ENCODE data around the gene SPATS2L. TPM values are rescaled to one million over a fixed set of nuclear protein-coding genes. Genes with fewer than 3 reads are reported as not detected.
A peak's percentile ranks its signal among the peaks of the same experiment; 100 is the strongest.

SPATS2L gene
- polyA plus RNA-seq, 4 donors, result 66.7 to 104 (median 96.0) TPM

- Histone ChIP-seq H3K27me3 (ENCODE audit: control insufficient read depth in 3 of 3, insufficient read depth in 3 of 3, low read length in 3 of 3) (no peaks in the 10 kb centered on the region), H3K27ac (ENCODE audit: low read depth in 1 of 3, low read length in 2 of 3) (no peak overlapping the region), H3K4me1 (ENCODE audit: control insufficient read depth in 3 of 3, insufficient read depth in 2 of 3, low read depth in 1 of 3, low read length in 2 of 3) (peaks cover 0 to 21% (median 0%) of the 10 kb centered on the region in 3 donors), H3K4me3 (ENCODE audit: low read depth in 1 of 3, low read length in 3 of 3) (no peak overlapping the region), H3K36me3 (ENCODE audit: control insufficient read depth in 3 of 3, insufficient read depth in 2 of 3, low read depth in 1 of 3, low read length in 3 of 3) (no peaks in the 10 kb centered on the region), H3K9me3 (ENCODE audit: control insufficient read depth in 2 of 2, insufficient read depth in 1 of 2, low read depth in 1 of 2, low read length in 1 of 2) (no peaks in the 10 kb centered on the region)
- FAIRE-seq (no peak), DNase-seq (no peak)
- 89 to 94% (median 91%) methylated on average over 1 of the region's 1 CpG for WGBS, 3 donors
Observed at GRCh38 chr2:200300065-200300464, 6.4 kb upstream of the SPATS2L start.

GRCh38 chr2:200300638-200301314 lies 5.7 kb upstream of the SPATS2L start:
- Histone ChIP-seq H3K27me3 (ENCODE audit: control insufficient read depth in 3 of 3, insufficient read depth in 3 of 3, low read length in 3 of 3) (no peaks in the 10 kb centered on the region), H3K9me3 (ENCODE audit: control insufficient read depth in 2 of 2, insufficient read depth in 1 of 2, low read depth in 1 of 2, low read length in 1 of 2) (no peaks in the 10 kb centered on the region), H3K27ac (ENCODE audit: low read depth in 1 of 3, low read length in 2 of 3) (no peak overlapping the region), H3K4me3 (ENCODE audit: low read depth in 1 of 3, low read length in 3 of 3) (no peak overlapping the region), H3K36me3 (ENCODE audit: control insufficient read depth in 3 of 3, insufficient read depth in 2 of 3, low read depth in 1 of 3, low read length in 3 of 3) (no peaks in the 10 kb centered on the region), H3K4me1 (ENCODE audit: control insufficient read depth in 3 of 3, insufficient read depth in 2 of 3, low read depth in 1 of 3, low read length in 2 of 3) (peaks cover 0 to 27% (median 0%) of the 10 kb centered on the region in 3 donors)
- no peak for FAIRE-seq
- DNase-seq, result no peak
- WGBS, 3 donors, result 70 to 80% (median 75%) methylated on average over 4 of the region's 4 CpGs

GRCh38 chr2:200301953-200302858 lies 4.3 kb upstream of the SPATS2L start:
- no peaks in the 10 kb centered on the region for H3K27me3 ChIP-seq (ENCODE audit: control insufficient read depth in 3 of 3, insufficient read depth in 3 of 3, low read length in 3 of 3)
- 79 to 97% (median 94%) methylated on average over 3 of the region's 3 CpGs for WGBS, 3 donors
- FAIRE-seq (no peak), DNase-seq (no peak)
- H3K4me3 ChIP-seq (ENCODE audit: low read depth in 1 of 3, low read length in 3 of 3), result no peak overlapping the region
- no peaks in the 10 kb centered on the region for H3K9me3 ChIP-seq (ENCODE audit: control insufficient read depth in 2 of 2, insufficient read depth in 1 of 2, low read depth in 1 of 2, low read length in 1 of 2)
- no peaks in the 10 kb centered on the region for H3K36me3 ChIP-seq (ENCODE audit: control insufficient read depth in 3 of 3, insufficient read depth in 2 of 3, low read depth in 1 of 3, low read length in 3 of 3)
- peak overlapping the region in 1 of 3 donors; percentile 84 for H3K27ac ChIP-seq (ENCODE audit: low read depth in 1 of 3, low read length in 2 of 3)
- H3K4me1 ChIP-seq (ENCODE audit: control insufficient read depth in 3 of 3, insufficient read depth in 2 of 3, low read depth in 1 of 3, low read length in 2 of 3), result peaks cover 0 to 27% (median 0%) of the 10 kb centered on the region in 3 donors

GRCh38 chr2:200302940-200303727 lies 3.4 kb upstream of the SPATS2L start:
- WGBS, 3 donors, result 77 to 82% (median 82%) methylated on average over 9 of the region's 9 CpGs
- no peak overlapping the region for H3K4me3 ChIP-seq (ENCODE audit: low read depth in 1 of 3, low read length in 3 of 3)
- no peaks in the 10 kb centered on the region for H3K9me3 ChIP-seq (ENCODE audit: control insufficient read depth in 2 of 2, insufficient read depth in 1 of 2, low read depth in 1 of 2, low read length in 1 of 2)
- H3K36me3 ChIP-seq (ENCODE audit: control insufficient read depth in 3 of 3, insufficient read depth in 2 of 3, low read depth in 1 of 3, low read length in 3 of 3), result no peaks in the 10 kb centered on the region
- no peaks in the 10 kb centered on the region for H3K27me3 ChIP-seq (ENCODE audit: control insufficient read depth in 3 of 3, insufficient read depth in 3 of 3, low read length in 3 of 3)
- DNase-seq (peak; percentile 17 to 91), FAIRE-seq (no peak)
- H3K27ac ChIP-seq (ENCODE audit: low read depth in 1 of 3, low read length in 2 of 3), result peak overlapping the region in 1 of 3 donors; percentile 84
- peaks cover 0 to 27% (median 0%) of the 10 kb centered on the region in 3 donors for H3K4me1 ChIP-seq (ENCODE audit: control insufficient read depth in 3 of 3, insufficient read depth in 2 of 3, low read depth in 1 of 3, low read length in 2 of 3)

- peaks cover 0 to 27% (median 0%) of the 10 kb centered on the region in 3 donors for H3K4me1 ChIP-seq (ENCODE audit: control insufficient read depth in 3 of 3, insufficient read depth in 2 of 3, low read depth in 1 of 3, low read length in 2 of 3)
- no peaks in the 10 kb centered on the region for H3K36me3 ChIP-seq (ENCODE audit: control insufficient read depth in 3 of 3, insufficient read depth in 2 of 3, low read depth in 1 of 3, low read length in 3 of 3)
- no peak for DNase-seq
- H3K27ac ChIP-seq (ENCODE audit: low read depth in 1 of 3, low read length in 2 of 3), result peak overlapping the region; percentile 92 to 96 (median 95)
- FAIRE-seq, result no peak
- no peaks in the 10 kb centered on the region for H3K27me3 ChIP-seq (ENCODE audit: control insufficient read depth in 3 of 3, insufficient read depth in 3 of 3, low read length in 3 of 3)
- no peaks in the 10 kb centered on the region for H3K9me3 ChIP-seq (ENCODE audit: control insufficient read depth in 2 of 2, insufficient read depth in 1 of 2, low read depth in 1 of 2, low read length in 1 of 2)
- 2 to 3% (median 3%) methylated on average over 14 of the region's 14 CpGs for WGBS, 3 donors
- H3K4me3 ChIP-seq (ENCODE audit: low read depth in 1 of 3, low read length in 3 of 3), result peak overlapping the region; percentile 31 to 87 (median 56)
Observed at GRCh38 chr2:200305797-200306195, 697 bp upstream of the SPATS2L start.

- FAIRE-seq (no peak), DNase-seq (peak; percentile 58 to 83)
- no peaks in the 10 kb centered on the region for H3K27me3 ChIP-seq (ENCODE audit: control insufficient read depth in 3 of 3, insufficient read depth in 3 of 3, low read length in 3 of 3)
Observed at GRCh38 chr2:200306931-200307723, 634 bp downstream of the SPATS2L start.

GRCh38 chr2:200307724-200308545 lies 1.4 kb downstream of the SPATS2L start:
- H3K36me3 ChIP-seq (ENCODE audit: control insufficient read depth in 3 of 3, insufficient read depth in 2 of 3, low read depth in 1 of 3, low read length in 3 of 3), result no peaks in the 10 kb centered on the region
- H3K27ac ChIP-seq (ENCODE audit: low read depth in 1 of 3, low read length in 2 of 3), result peak overlapping the region in 2 of 3 donors; percentile 92 to 96
- WGBS, 3 donors, result 3 to 7% (median 6%) methylated on average over 20 of the region's 20 CpGs
- no peaks in the 10 kb centered on the region for H3K27me3 ChIP-seq (ENCODE audit: control insufficient read depth in 3 of 3, insufficient read depth in 3 of 3, low read length in 3 of 3)
- FAIRE-seq (no peak), DNase-seq (peak; percentile 9 to 44)
- H3K4me3 ChIP-seq (ENCODE audit: low read depth in 1 of 3, low read length in 3 of 3), result peak overlapping the region; percentile 71 to 87 (median 72)
- no peaks in the 10 kb centered on the region for H3K9me3 ChIP-seq (ENCODE audit: control insufficient read depth in 2 of 2, insufficient read depth in 1 of 2, low read depth in 1 of 2, low read length in 1 of 2)
- H3K4me1 ChIP-seq (ENCODE audit: control insufficient read depth in 3 of 3, insufficient read depth in 2 of 3, low read depth in 1 of 3, low read length in 2 of 3), result peaks cover 0 to 19% (median 0%) of the 10 kb centered on the region in 3 donors

More at GRCh38 chr2:200306931-200307723, 634 bp downstream of the SPATS2L start:
- Histone ChIP-seq H3K9me3 (ENCODE audit: control insufficient read depth in 2 of 2, insufficient read depth in 1 of 2, low read depth in 1 of 2, low read length in 1 of 2) (no peaks in the 10 kb centered on the region), H3K4me3 (ENCODE audit: low read depth in 1 of 3, low read length in 3 of 3) (peak overlapping the region; percentile 71 to 87 (median 72)), H3K4me1 (ENCODE audit: control insufficient read depth in 3 of 3, insufficient read depth in 2 of 3, low read depth in 1 of 3, low read length in 2 of 3) (peaks cover 0 to 26% (median 0%) of the 10 kb centered on the region in 3 donors), H3K27ac (ENCODE audit: low read depth in 1 of 3, low read length in 2 of 3) (peak overlapping the region; percentile 92 to 96 (median 95)), H3K36me3 (ENCODE audit: control insufficient read depth in 3 of 3, insufficient read depth in 2 of 3, low read depth in 1 of 3, low read length in 3 of 3) (no peaks in the 10 kb centered on the region)
- WGBS, 3 donors, result 0 to 1% (median 0%) methylated on average over 71 to 120 of the region's 120 CpGs
